Fibroblast of the aortic adventitia (primary cell): Measurements from ENCODE around the gene CSMD2. TPM values are rescaled to one million over a fixed set of nuclear protein-coding genes. Genes with fewer than 3 reads are reported as not detected.
A peak's percentile ranks its signal among the peaks of the same experiment; 100 is the strongest.
"Not testable (repeated sequence)": the region's sequence is repeated elsewhere in the genome, so short reads cannot be mapped to it uniquely, and the experiment has no call there.

Experiments
- DNase-seq: peaks from one replicate; pipeline ENCODE4 v3.0.0-alpha.2; 2010; ENCODE audit warnings: low read depth
- H3K4me3 ChIP-seq: 2 replicates; pipeline ENCODE4 v1.5.1; 2011; ENCODE audit warnings: low read depth, mild to moderate bottlenecking, control low read depth, low read length, moderate library complexity
- total RNA-seq: library from RNA; depleted of rRNA; stranded (reverse); fragments of >200 nt; gene quantifications from 2 replicates; pipeline ENCODE4 v1.2.3, GENCODE V29; 2012; ENCODE audit warnings: low replicate concordance
- TF ChIP-seq, protein P1 (sequence below): IDR thresholded peaks from 2 replicates; pipeline ENCODE4 v1.5.1; 2011; ENCODE audit warnings: mild to moderate bottlenecking, low read length, control low read depth, inconsistent platforms; ENCODE audit not compliant: insufficient read depth

CSMD2 gene
- total RNA-seq, 1 donor = 6.6 TPM

DNA sequence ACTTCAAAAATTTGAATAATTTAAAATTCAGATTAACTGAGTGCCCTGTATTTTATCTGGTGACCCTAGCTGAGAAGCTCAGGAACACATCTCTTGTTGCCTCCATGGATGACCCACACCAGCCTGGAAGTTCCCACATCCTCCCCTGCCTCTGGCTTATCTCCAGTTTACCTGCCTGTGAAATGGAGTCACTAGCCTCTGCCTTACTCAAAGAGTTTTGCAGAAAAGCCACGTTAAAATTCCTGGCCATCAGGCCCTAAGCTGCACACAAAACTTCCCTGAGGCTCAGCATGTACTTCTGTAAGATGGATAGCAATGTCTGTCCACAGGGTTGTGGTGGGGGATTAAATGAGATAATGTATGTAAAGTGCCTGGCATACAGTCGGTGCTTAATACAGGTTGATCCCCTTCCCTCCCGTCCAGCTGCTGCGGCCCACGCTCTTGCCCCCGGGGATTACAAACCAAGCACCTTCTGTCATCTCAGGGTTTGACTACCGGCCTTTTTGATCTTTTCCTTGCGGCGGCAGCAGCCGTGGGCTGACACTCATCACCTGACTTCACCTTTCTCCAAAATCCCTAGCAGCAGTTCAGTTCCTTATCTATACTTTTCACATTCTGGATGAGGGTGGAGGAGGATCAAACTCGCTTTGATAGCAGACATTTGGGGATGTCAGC, 136.5 kb downstream of the CSMD2 start:
- TF ChIP-seq, protein P1, sequence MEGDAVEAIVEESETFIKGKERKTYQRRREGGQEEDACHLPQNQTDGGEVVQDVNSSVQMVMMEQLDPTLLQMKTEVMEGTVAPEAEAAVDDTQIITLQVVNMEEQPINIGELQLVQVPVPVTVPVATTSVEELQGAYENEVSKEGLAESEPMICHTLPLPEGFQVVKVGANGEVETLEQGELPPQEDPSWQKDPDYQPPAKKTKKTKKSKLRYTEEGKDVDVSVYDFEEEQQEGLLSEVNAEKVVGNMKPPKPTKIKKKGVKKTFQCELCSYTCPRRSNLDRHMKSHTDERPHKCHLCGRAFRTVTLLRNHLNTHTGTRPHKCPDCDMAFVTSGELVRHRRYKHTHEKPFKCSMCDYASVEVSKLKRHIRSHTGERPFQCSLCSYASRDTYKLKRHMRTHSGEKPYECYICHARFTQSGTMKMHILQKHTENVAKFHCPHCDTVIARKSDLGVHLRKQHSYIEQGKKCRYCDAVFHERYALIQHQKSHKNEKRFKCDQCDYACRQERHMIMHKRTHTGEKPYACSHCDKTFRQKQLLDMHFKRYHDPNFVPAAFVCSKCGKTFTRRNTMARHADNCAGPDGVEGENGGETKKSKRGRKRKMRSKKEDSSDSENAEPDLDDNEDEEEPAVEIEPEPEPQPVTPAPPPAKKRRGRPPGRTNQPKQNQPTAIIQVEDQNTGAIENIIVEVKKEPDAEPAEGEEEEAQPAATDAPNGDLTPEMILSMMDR = no peak
- H3K4me3 ChIP-seq = no peak overlapping the region
- no peak for DNase-seq

DNA sequence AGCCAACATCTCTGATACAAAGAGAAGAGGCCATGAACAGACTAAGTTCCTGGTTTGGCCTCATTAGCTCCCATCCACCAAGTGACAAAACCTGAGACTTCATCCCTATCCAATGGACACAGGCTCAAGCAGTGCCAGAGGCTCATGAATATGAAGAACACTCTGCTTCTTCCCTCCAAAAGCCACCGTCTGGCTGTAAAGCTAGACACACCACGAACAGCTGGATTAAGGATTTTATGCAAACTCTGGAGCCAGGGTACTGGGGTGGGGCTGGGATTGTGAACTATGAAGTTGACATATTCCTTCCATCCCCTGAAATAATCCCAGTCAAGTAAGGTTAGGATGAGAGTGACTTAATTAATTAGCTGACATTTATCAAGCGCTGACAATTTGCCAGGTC, 139.4 kb downstream of the CSMD2 start:
- TF ChIP-seq, protein P1 = no peak
- no peak for DNase-seq
- H3K4me3 ChIP-seq = no peak overlapping the region

DNA sequence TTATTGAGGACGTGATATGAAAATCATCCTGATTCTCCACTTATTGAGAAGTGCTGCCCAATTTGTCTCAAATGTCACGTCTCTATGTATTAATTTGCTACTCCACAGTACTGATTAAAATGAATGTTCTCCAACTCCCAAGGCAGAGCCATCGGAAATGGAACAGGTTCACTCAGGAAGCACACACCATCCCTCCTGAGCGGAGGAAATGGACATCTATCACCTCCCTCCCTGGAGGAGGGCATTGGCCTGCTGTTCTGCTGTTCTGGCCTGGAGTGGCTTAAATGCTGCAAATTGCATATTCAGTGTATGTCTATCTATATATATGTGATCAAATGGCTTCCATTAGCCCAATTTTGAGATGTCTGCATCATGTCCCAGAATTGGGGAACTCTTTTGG, 140.5 kb downstream of the CSMD2 start:
- no peak for DNase-seq
- H3K4me3 ChIP-seq = no peak overlapping the region
- TF ChIP-seq, protein P1 = no peak

DNA sequence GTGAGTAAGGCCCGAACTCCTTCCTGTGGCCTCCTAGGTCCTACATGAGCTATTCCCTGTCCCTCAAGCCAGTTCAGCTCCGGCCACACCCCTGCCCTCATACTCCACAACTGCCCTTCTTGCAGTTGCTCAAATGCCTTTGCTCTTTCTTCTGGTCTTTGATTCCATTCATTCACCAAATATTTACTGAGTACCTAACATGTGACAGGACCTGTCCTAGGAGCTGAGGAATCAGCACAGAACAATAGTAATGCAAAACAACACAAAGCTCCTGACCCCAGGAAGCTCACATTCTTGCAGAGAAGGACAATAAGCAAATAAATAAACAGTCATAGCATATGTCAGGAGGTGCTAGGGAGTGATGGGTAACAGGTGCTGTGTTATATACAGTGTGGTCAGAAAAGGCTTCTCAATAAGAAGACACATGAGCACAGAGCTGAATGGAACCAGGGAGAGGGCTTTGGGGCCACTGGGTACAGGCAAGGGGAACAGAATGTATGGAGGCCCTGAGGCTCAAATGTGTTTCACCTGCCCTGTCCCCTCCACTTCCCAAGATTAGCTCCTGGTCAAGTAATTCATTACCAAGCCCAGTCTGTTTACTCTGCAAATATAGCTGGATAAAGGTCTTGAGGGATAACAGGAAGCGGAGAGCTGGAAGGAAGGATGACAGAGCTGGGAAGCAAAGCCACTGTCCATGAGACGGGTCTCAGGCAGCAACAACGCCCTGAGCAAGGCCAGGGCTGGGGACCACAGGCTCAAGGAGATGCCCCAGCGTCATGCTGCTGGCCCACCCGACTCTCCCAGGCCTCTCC, 145.1 kb downstream of the CSMD2 start:
- no peak overlapping the region for H3K4me3 ChIP-seq
- TF ChIP-seq, protein P1 = no peak
- no peak for DNase-seq

DNA sequence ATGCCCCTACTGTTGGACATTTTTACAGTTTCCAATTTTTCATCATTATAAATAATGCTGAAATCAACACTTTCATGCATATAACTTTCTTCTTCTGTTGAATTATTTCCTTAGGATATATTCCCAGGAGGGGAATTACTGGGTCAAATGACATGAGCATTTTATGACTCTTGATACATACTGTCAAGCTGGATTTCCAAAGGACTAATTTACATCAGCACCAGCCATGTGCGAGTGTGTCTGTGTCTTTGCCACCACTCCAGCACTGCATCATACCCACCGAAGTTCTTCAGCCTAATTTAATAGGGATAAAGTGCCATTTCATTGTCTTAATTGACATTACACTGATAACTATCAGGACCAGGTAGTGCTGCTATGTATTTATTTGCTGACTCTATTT, 146.7 kb downstream of the CSMD2 start:
- DNase-seq = no peak
- H3K4me3 ChIP-seq = no peak overlapping the region
- TF ChIP-seq, protein P1 = no peak

DNA sequence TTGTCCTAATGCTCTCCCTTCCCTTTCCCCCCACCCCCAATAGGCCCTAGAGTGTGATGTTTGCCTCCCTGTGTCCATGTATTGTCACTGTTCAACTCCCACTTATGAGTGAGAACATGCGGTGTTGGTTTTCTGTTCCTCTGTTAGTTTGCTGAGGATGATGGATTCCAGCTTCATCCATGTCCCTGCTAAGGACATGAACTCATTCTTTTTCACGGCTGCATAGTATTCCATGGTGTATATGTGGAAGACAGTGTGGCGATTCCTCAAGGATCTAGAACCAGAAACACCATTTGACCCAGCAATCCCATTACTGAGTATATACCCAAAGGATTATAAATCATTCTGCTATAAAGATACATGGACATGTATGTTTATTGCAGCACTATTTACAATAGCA, 148.7 kb downstream of the CSMD2 start:
- DNase-seq, H3K4me3 ChIP-seq: not testable (repeated sequence)

DNA sequence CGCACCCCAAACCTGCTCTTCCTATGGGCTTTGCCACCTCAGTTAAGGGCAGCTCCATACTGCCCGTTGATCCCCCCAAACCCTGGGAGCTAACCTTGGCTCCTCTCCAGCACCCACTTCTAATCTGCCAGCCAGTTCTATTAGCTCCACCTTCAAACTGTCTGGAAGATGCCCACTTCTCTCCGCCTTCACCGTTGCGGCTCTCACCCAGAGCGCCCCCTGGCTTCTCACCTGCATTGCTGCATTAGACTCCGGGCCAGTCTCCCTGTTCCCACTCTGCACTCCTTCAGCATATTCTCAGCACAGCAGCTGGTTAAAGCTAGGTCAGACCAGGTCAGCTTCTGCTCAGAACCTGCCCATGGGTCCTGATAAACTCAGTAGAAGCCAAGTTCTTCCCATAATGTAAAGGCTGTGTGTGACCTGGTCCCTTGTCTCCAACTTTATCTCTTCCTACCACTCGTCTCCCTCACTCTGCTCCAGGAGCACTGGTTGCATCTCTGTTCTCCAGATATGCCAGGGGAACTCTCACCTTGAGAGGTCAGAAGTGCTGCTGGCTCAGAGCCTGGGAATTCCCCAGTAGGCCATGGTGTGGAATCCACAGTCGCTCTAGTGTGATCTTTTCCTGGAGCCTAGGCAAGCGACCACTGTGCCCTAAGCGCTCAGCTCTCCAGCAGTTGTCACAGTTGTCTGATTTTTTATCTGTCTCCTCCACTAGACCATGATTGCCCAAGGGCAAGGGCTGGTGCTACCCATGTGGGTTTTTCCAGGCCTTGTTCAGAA, 150.9 kb downstream of the CSMD2 start:
- peak; percentile 28 for DNase-seq
- TF ChIP-seq, protein P1 = peak; percentile 59
- H3K4me3 ChIP-seq = no peak overlapping the region
